HT1080 (cell line): ENCODE data around the gene CEPT1. TPM values are rescaled to one million over a fixed set of nuclear protein-coding genes. Genes with fewer than 3 reads are reported as not detected.
A peak's percentile ranks its signal among the peaks of the same experiment; 100 is the strongest.
"Not testable (repeated sequence)": the region's sequence is repeated elsewhere in the genome, so short reads cannot be mapped to it uniquely, and the experiment has no call there.

ENCODE experiments used
- DNase-seq: peaks from one replicate; pipeline ENCODE4 v3.0.0-alpha.2; 2015; ENCODE audit warnings: low read depth
- polyA plus RNA-seq, 2 experiments: library from polyadenylated mRNA; depleted of rRNA; stranded (reverse); fragments of >200 nt; gene quantifications; 2 replicates each; pipeline ENCODE4 v1.2.3, GENCODE V29; 2015
- total RNA-seq: library from RNA; depleted of rRNA; stranded (reverse); fragments of >200 nt; shearing (Covaris generic); gene quantifications from 2 replicates; pipeline ENCODE4 v1.2.3, GENCODE V29; 2014; rRNA removed

CEPT1 gene
- total RNA-seq, result 29.3 and 35.7 TPM in 2 replicates
- 26.3 and 26.9 TPM in 2 replicates for polyA plus RNA-seq (2015; cell fraction: cytosol; rRNA removed)
- polyA plus RNA-seq (2015; cell fraction: nucleus; rRNA removed), result 67.2 and 73.5 TPM in 2 replicates

DNA sequence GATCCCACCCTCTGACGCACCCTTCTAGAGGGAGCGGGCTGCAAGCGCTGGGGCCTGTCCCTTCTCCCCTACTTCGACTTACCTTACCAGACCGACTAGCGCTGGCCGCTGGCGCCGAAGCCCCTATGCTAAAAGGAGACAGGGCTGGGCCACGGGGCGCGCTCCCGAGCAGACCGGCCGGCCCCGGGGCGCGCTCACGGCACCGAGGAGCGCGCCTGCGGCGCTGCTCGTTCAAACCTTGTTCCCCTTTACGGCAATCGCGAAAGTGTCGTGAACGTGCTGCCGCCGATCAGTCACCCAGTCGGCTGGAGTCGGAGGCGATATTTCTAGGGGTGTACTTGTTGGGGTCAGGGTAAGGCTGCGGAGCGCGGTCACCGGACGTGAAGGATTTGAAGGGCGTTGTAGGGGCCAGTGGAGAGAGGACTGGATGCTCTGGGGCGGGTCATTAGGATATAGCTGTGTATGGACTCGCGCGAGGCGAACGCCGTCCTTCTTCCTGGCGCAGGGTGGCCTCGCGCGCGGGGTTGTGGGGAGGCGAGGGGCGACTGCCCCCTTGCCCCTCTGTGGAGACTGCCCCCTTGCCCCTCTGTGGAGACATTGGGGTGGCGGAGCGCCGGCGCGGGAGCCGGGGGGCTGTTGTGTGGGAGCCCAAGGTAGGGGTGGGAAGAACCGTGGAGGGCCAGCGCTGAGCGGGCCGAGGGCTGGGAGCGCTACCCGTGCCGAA lies at the start of gene CEPT1, which contains the start of gene DRAM2:
Gene CEPT1 (plus strand): TSS at position 268 of the 724 bp plus-strand sequence. CDS start 7,492 bp downstream, outside the sequence.
Gene DRAM2 (minus strand): TSS at position 138 of the 724 bp plus-strand sequence. CDS start 8,539 bp downstream, outside the sequence.
- peak; percentile 96 for DNase-seq

- not testable (repeated sequence) for DNase-seq
These were observed 44.6 kb upstream of the CEPT1 start for GRCh38 chr1:111095421-111095820.

- DNase-seq, result no peak
These were observed 42.5 kb upstream of the CEPT1 start for GRCh38 chr1:111097356-111098099.

- no peak for DNase-seq
These were observed 40.7 kb upstream of the CEPT1 start for GRCh38 chr1:111099289-111099688.

- DNase-seq, result no peak
These were observed 38.0 kb upstream of the CEPT1 start for GRCh38 chr1:111101854-111102642.

- DNase-seq, result no peak
These were observed 35.0 kb upstream of the CEPT1 start for GRCh38 chr1:111104981-111105380.

DNA sequence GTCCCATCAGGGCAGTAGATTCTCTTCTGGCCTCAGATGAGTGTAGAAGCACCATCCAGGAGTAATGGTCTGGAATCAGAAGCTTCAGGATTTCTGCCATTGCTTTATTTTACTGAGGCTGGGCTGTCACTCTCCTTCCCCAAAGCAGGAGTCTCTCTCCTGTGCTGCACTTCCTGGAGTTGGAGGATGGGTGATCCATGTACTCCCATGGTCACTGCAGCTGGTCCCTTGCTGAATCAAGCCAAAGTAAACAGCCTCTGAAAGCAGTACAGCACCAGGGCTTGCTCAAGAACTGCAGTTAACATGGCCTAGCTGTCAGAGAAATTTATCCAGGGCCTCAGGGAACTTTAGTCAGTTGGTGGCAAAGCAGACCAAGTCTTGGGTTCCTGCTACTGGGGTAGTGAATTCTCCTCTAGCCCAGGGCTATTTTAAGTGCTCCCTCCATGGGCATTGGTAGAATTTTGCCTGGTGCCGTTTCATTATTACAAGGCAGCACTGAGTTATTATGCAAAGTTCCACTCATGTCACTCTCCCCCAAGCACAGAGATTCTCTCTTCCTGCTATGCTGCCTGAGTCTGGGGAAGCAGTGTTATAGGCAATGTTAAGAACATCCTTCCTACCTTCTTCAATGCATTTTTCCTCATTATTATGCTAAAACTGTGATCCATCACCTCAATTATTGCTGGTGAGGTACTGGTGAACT lies 29.7 kb upstream of the CEPT1 start:
- DNase-seq, result no peak

DNA sequence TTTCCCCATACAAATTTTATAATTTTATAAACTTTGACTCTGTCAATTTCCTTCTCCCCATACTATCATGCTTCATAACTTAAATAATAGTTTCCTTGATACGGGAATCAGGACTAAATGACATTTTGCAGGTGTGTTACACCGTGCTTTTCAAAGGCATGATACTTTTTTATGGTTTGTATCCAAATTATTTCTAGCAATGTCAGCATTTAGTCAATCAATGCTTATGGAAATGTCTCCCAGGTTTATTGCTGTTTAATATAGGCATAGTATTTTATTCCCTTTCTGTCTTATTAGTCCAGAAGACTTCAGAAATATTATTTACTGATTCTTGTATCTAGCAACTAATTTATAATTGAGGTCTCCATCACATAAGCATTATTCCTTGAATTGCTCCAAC lies 23.5 kb upstream of the CEPT1 start:
- DNase-seq, result no peak

GRCh38 chr1:111126354-111126753 lies 13.7 kb upstream of the CEPT1 start:
- no peak for DNase-seq

DNA sequence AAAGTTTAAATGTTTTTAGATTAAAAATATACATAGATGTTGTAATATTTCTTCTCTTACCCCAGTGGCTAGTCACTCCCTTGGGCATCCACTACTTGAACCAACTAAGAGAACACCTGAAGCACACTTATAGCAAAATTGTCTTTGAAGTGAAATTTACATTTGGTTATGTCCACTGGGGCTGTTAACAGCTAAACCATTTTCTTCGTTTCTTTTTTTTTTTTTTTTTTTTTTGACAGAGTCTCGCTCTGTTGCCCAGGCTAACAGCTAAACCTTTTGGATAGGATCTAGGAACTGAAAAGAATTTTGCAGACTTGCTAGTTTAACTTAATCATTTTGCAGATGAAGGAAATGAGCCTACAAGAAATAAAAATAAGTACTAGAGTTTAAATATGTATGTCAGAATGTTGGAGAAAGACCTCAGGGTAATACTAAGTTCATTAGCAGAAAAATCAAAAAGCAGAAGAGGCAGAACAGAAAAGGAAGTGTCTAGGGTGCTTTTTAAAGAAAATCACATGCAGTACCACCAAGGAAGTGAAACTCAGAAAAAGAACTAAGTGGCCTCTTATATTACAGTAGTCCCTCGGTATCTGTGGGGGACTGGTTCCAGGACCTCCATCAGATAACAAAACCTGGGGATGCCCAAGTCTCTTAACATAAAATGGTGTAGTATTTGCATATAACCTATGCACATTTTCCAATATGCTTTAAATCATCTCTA lies 11.9 kb upstream of the CEPT1 start:
- DNase-seq, result no peak

DNA sequence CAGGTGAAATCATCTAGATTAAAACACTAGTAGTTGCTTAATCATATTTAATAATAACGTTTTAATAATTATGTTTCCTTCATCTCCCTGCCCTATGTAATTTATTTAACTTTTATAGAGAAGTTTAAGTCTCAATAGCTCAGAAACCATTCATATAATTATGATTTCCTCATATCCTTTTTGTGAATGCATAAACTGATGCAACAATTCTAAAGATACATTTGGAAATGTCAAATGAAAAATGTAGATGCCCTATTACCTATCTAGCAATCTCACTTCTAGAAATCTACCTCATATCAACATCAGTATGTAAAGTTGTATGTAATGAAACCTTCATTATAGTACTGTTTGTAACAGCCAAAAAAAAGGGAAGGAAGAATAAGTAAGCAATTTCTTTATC lies 10.6 kb upstream of the CEPT1 start:
- no peak for DNase-seq

DNA sequence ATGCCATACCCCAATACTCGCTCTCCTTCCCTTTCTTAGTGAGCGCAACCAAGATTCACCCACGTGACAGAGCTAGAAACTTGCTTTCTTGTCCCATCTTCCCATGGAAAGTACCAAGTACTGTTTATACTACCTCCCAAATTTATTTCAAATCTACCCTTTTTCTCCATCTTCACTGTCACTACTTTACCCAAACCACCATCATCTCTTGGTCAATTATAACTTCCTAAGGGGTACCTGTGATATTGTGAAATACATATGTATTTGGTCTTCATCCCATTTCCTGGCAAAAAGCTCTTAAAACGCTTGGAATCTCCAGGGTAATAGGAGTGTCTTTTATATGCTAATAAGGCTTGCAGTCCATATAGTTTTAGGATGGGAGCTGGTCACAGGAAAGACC lies 8.3 kb upstream of the CEPT1 start:
- no peak for DNase-seq

DNA sequence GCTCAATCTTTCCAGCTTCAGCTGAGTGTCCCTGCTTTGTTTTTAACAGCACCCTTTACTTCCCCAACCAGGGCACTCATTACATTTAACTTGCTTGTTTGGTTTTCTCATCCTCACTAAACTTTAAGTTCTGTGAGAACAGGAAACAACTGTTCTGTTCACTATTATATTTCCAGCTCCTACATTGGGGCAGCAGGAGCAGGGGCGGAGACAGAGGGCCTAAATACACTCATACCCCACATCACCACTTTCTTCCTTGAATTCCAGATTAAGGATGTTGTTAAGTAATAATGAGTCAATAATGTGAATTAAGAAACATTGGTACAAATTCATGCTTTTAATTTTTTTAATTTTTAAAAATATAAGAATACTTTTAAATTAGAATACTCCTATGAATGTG lies 6.2 kb upstream of the CEPT1 start:
- no peak for DNase-seq

GRCh38 chr1:111139324-111139955 lies 583 bp upstream of the CEPT1 start:
- no peak for DNase-seq

- peak; percentile 47 for DNase-seq
These were observed 601 bp downstream of the CEPT1 start for GRCh38 chr1:111140680-111140967.

GRCh38 chr1:111141245-111142220 lies 1.5 kb downstream of the CEPT1 start:
- DNase-seq, result no peak

- no peak for DNase-seq
These were observed 2.4 kb downstream of the CEPT1 start for GRCh38 chr1:111142356-111142975.

GRCh38 chr1:111145542-111145941 lies 5.5 kb downstream of the CEPT1 start:
- DNase-seq, result no peak
